Coronary artery (tissue), 2 donors: ENCODE measurements around the gene LRFN2.

Source experiments
- DNase-seq: peaks from one replicate; pipeline ENCODE4 v3.0.0-alpha.2; 2017; ENCODE audit warnings: low spot score
- H3K27ac ChIP-seq, 2 donors: fragments of 200-600 bp; sonication (generic); one replicate each; pipeline ENCODE4 v1.5.1; 2016 to 2019
- H3K4me3 ChIP-seq: fragments of 200-600 bp; sonication (generic); 2 replicates; pipeline ENCODE4 v1.5.1; 2016; ENCODE audit warnings: mild to moderate bottlenecking, moderate library complexity
- TF ChIP-seq, protein P1 (sequence below): fragments of 200-600 bp; sonication (generic); IDR thresholded peaks from one replicate; pipeline ENCODE4 v1.5.1; 2019; ENCODE audit warnings: antibody characterized with exemption

Gene LRFN2

DNA sequence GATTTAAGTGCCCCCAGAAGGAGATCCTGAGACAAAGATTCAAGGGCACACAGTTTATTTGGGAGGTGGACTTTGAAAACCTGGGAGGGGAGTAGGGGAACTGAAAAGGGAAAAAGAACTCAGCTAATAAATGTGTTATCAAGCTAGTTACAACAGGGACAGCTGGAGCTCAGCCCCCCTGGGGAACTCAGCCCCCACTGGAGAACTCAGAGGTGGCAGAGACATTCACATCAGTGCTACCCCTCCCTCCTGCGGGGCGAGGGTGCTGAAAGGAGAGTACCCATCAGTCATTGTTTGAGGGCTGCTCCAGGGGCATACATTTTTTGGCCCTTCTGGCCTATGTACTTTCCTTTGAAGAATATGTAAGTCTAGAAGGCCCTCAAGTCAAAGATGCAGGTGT lies 101.4 kb downstream of the LRFN2 start:
- Histone ChIP-seq H3K4me3 (no peak overlapping the region), H3K27ac (no peak overlapping the region)
- TF ChIP-seq, protein P1, sequence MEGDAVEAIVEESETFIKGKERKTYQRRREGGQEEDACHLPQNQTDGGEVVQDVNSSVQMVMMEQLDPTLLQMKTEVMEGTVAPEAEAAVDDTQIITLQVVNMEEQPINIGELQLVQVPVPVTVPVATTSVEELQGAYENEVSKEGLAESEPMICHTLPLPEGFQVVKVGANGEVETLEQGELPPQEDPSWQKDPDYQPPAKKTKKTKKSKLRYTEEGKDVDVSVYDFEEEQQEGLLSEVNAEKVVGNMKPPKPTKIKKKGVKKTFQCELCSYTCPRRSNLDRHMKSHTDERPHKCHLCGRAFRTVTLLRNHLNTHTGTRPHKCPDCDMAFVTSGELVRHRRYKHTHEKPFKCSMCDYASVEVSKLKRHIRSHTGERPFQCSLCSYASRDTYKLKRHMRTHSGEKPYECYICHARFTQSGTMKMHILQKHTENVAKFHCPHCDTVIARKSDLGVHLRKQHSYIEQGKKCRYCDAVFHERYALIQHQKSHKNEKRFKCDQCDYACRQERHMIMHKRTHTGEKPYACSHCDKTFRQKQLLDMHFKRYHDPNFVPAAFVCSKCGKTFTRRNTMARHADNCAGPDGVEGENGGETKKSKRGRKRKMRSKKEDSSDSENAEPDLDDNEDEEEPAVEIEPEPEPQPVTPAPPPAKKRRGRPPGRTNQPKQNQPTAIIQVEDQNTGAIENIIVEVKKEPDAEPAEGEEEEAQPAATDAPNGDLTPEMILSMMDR, result no peak
- DNase-seq, result no peak

GRCh38 chr6:40485300-40485699 lies 101.9 kb downstream of the LRFN2 start:
- Histone ChIP-seq H3K27ac (no peak overlapping the region), H3K4me3 (no peak overlapping the region)
- TF ChIP-seq, protein P1, result no peak
- no peak for DNase-seq

- no peak overlapping the region for H3K4me3 ChIP-seq
- TF ChIP-seq, protein P1, result no peak
- H3K27ac ChIP-seq, result no peak overlapping the region
- DNase-seq, result no peak
Measured at GRCh38 chr6:40484066-40484465, 103.1 kb downstream of the LRFN2 start.

GRCh38 chr6:40482532-40482931 lies 104.6 kb downstream of the LRFN2 start:
- no peak overlapping the region for H3K4me3 ChIP-seq
- no peak overlapping the region for H3K27ac ChIP-seq
- no peak for DNase-seq
- TF ChIP-seq, protein P1, result no peak

DNA sequence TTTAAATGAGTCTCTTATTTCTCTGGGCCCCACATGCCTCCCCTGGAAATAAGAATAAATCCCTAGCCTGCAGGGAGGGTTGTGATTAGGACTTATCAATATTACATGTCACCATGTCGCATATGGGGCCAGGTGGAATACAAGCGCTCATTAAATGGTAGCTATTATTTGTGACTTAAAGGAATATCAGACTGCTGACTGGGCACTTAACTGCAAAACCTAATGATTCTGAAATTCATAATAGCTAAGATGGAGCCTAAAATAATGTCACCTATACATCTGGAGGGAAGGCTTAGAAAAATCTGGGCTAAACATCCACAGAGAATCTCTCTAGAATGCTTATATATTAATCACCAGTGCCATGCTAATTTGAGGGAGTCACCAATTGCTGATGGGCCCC lies 106.5 kb downstream of the LRFN2 start:
- H3K4me3 ChIP-seq, result no peak overlapping the region
- TF ChIP-seq, protein P1, result no peak
- DNase-seq, result no peak
- H3K27ac ChIP-seq, result no peak overlapping the region

GRCh38 chr6:40479706-40480105 lies 107.5 kb downstream of the LRFN2 start:
- Histone ChIP-seq H3K27ac (no peak overlapping the region), H3K4me3 (no peak overlapping the region)
- no peak for DNase-seq
- TF ChIP-seq, protein P1, result no peak

- no peak overlapping the region for H3K4me3 ChIP-seq
- TF ChIP-seq, protein P1, result no peak
- no peak for DNase-seq
- no peak overlapping the region for H3K27ac ChIP-seq
Measured at GRCh38 chr6:40477246-40478126, 109.7 kb downstream of the LRFN2 start.
